Esophagus muscularis mucosa (tissue), 3 donors: ENCODE measurements around the gene ZNF423.

ENCODE experiments used
- CTCF ChIP-seq, 3 experiments: fragments of 200-600 bp in 2 of 3; fragments of 450-650 bp in 1 of 3; sonication (generic) in 2 of 3; IDR thresholded peaks; one replicate each; pipeline ENCODE4 v1.5.1; 2017 to 2019; ENCODE audit warnings: antibody characterized with exemption in 3 of 3, mild to moderate bottlenecking in 2 of 3, moderate library complexity in 1 of 3
- EP300 ChIP-seq: sonication (generic); formaldehyde crosslinking; IDR thresholded peaks from one replicate; pipeline ENCODE4 v1.6.1; 2017; ENCODE audit warnings: antibody characterized with exemption

GRCh38 chr16:49826515-49826914 is 29.4 kb downstream of the ZNF423 start:
- TF ChIP-seq EP300: no peak
- no peak for TF ChIP-seq CTCF (IDR thresholded peaks at IDR 0.05)
